ENCODE data around the gene BPI.
A peak's percentile ranks its signal among the peaks of the same experiment; 100 is the strongest.

BPI gene

GRCh38 chr20:38267296-38267695, 36.7 kb upstream of the BPI start:
- WGBS, 2 experiments (ENCODE audit: insufficient coverage in 2 of 2) = 80% methylated on average over 2 of the region's 2 CpGs; no CpG with 5 or more reads in 1 of the 2 experiments
- Histone ChIP-seq H3K27ac (ENCODE audit: low read depth, low read length, severe bottlenecking) (no peak overlapping the region), H3K9me3 (ENCODE audit: control insufficient read depth, low read length) (no peaks in the 10 kb centered on the region), H3K36me3 (ENCODE audit: control insufficient read depth, insufficient read depth, low read length) (no peaks in the 10 kb centered on the region), H3K4me1 (ENCODE audit: control insufficient read depth, insufficient read depth, low read length, poor library complexity, severe bottlenecking) (peaks cover 12% of the 10 kb centered on the region), H3K4me3 (ENCODE audit: extremely low read depth, insufficient read depth, low read length, poor library complexity, severe bottlenecking) (no peak overlapping the region)

GRCh38 chr20:38267901-38268514, 35.9 kb upstream of the BPI start:
- 95 to 100% methylated on average over 4 to 5 of the region's 5 CpGs for WGBS, 2 experiments (ENCODE audit: insufficient coverage in 2 of 2)
- Histone ChIP-seq H3K9me3 (ENCODE audit: control insufficient read depth, low read length) (no peaks in the 10 kb centered on the region), H3K4me1 (ENCODE audit: control insufficient read depth, insufficient read depth, low read length, poor library complexity, severe bottlenecking) (peaks cover 20% of the 10 kb centered on the region), H3K27ac (ENCODE audit: low read depth, low read length, severe bottlenecking) (no peak overlapping the region), H3K36me3 (ENCODE audit: control insufficient read depth, insufficient read depth, low read length) (no peaks in the 10 kb centered on the region), H3K4me3 (ENCODE audit: extremely low read depth, insufficient read depth, low read length, poor library complexity, severe bottlenecking) (no peak overlapping the region)

- Histone ChIP-seq H3K4me3 (ENCODE audit: extremely low read depth, insufficient read depth, low read length, poor library complexity, severe bottlenecking) (no peak overlapping the region), H3K4me1 (ENCODE audit: control insufficient read depth, insufficient read depth, low read length, poor library complexity, severe bottlenecking) (peaks cover 22% of the 10 kb centered on the region), H3K27ac (ENCODE audit: low read depth, low read length, severe bottlenecking) (no peak overlapping the region), H3K9me3 (ENCODE audit: control insufficient read depth, low read length) (no peaks in the 10 kb centered on the region), H3K36me3 (ENCODE audit: control insufficient read depth, insufficient read depth, low read length) (no peaks in the 10 kb centered on the region)
- WGBS, 2 experiments (ENCODE audit: insufficient coverage in 2 of 2) = 83 to 96% methylated on average over 1 to 3 of the region's 3 CpGs
These were observed 34.9 kb upstream of the BPI start for GRCh38 chr20:38269040-38269439.

- Histone ChIP-seq H3K4me3 (ENCODE audit: extremely low read depth, insufficient read depth, low read length, poor library complexity, severe bottlenecking) (no peak overlapping the region), H3K9me3 (ENCODE audit: control insufficient read depth, low read length) (peaks cover 5% of the 10 kb centered on the region), H3K27ac (ENCODE audit: low read depth, low read length, severe bottlenecking) (no peak overlapping the region), H3K4me1 (ENCODE audit: control insufficient read depth, insufficient read depth, low read length, poor library complexity, severe bottlenecking) (peaks cover 22% of the 10 kb centered on the region), H3K36me3 (ENCODE audit: control insufficient read depth, insufficient read depth, low read length) (no peaks in the 10 kb centered on the region)
- 90 to 94% methylated on average over 5 of the region's 6 CpGs for WGBS, 2 experiments (ENCODE audit: insufficient coverage in 2 of 2)
These were observed 34.2 kb upstream of the BPI start for GRCh38 chr20:38269715-38270114.

DNA sequence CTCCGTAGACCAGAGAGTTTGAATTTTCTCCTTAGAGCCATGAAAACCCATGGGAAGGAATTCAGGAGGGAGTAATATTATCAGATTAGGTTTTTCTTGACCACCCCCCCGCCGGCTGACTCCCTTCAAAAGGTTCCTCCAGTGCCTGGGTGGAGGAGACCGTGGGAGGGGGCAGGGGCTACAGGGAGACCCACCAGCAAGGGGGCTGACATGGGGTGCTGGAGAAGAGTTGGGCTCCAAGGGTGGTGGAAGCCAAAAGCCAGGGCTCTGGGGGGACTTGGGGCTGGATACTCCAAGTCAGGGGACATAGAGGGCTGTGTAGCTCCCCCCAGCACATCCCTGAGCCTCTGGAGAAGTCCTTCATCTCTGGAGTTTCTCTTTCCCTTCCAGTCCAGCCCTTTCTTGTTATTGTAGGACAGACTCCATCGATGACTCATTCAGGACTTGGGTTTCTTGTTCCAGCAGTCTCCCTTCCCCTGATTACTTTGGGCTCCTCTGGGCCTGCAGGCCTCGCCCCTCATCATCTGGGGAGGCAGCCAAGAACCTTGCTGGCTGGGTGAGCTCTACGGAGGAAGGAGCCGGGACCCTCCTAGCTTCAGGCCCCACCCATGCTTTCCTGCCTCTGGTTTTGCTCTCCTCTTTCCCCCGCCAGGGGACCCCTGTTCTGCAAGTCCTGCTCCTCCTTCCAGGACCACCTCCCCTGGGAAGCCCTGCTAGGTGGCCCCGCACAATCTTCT, 32.9 kb upstream of the BPI start:
- WGBS, 2 experiments (ENCODE audit: insufficient coverage in 2 of 2) = 84 to 90% methylated on average over 3 to 4 of the region's 10 CpGs
- Histone ChIP-seq H3K9me3 (ENCODE audit: control insufficient read depth, low read length) (peaks cover 6% of the 10 kb centered on the region), H3K4me3 (ENCODE audit: extremely low read depth, insufficient read depth, low read length, poor library complexity, severe bottlenecking) (no peak overlapping the region), H3K4me1 (ENCODE audit: control insufficient read depth, insufficient read depth, low read length, poor library complexity, severe bottlenecking) (peaks cover 28% of the 10 kb centered on the region), H3K27ac (ENCODE audit: low read depth, low read length, severe bottlenecking) (no peak overlapping the region), H3K36me3 (ENCODE audit: control insufficient read depth, insufficient read depth, low read length) (no peaks in the 10 kb centered on the region)

DNA sequence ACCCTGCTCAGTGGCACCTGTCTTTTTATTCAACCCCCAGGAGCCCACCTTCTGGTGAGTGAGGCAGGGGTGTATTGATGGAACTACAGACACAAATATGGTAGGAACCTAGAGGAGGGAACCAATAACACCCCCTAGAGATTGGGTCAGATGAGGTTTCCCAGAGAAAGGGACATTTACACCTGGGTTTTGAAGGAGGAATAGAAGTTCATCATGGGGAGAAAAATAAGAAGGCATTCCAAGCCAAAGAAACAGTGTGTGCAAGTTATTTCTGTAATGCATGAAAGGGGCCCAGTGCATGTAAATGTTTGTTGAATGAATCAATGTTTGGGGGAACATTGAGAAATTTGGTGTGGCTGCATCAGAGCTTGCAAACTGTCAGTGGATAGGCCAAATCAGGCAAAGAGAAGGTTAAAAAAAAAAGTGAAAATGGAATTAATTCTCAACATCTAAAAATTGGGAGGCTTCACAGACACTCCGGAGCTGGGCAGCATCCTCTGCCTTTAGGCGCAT, 32.3 kb upstream of the BPI start:
- WGBS, 2 experiments (ENCODE audit: insufficient coverage in 2 of 2) = 88 to 100% methylated on average over 1 to 2 of the region's 2 CpGs
- no peaks in the 10 kb centered on the region for H3K36me3 ChIP-seq (ENCODE audit: control insufficient read depth, insufficient read depth, low read length)
- peaks cover 28% of the 10 kb centered on the region for H3K4me1 ChIP-seq (ENCODE audit: control insufficient read depth, insufficient read depth, low read length, poor library complexity, severe bottlenecking)
- no peak overlapping the region for H3K27ac ChIP-seq (ENCODE audit: low read depth, low read length, severe bottlenecking)
- no peak overlapping the region for H3K4me3 ChIP-seq (ENCODE audit: extremely low read depth, insufficient read depth, low read length, poor library complexity, severe bottlenecking)
- H3K9me3 ChIP-seq (ENCODE audit: control insufficient read depth, low read length) = peaks cover 6% of the 10 kb centered on the region

DNA sequence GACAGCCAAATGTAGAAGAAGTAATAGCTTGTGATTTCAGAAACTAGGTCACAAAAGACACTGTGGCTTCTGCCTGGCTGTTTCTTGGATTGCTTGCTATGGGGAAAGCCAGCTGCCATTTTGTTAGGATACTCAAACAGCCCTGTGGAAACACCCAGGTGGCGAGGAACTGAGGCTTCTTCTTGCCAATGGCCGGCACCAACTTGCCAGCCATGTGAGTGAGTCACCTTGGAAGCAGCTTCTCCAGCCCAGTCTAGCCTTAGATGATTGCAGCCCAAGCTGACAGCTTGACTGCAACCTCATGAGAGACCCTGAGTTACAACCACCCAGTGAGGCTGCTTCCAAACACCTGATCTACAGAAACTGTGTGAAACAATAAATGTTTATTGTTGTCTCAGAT, 31.6 kb upstream of the BPI start:
- H3K4me3 ChIP-seq (ENCODE audit: extremely low read depth, insufficient read depth, low read length, poor library complexity, severe bottlenecking) = no peak overlapping the region
- no peak overlapping the region for H3K27ac ChIP-seq (ENCODE audit: low read depth, low read length, severe bottlenecking)
- H3K9me3 ChIP-seq (ENCODE audit: control insufficient read depth, low read length) = peaks cover 6% of the 10 kb centered on the region
- 85 to 100% methylated on average over 2 of the region's 2 CpGs for WGBS, 2 experiments (ENCODE audit: insufficient coverage in 2 of 2)
- H3K4me1 ChIP-seq (ENCODE audit: control insufficient read depth, insufficient read depth, low read length, poor library complexity, severe bottlenecking) = peaks cover 30% of the 10 kb centered on the region
- no peaks in the 10 kb centered on the region for H3K36me3 ChIP-seq (ENCODE audit: control insufficient read depth, insufficient read depth, low read length)

- no peak overlapping the region for H3K27ac ChIP-seq (ENCODE audit: low read depth, low read length, severe bottlenecking)
- WGBS, 2 experiments (ENCODE audit: insufficient coverage in 2 of 2) = 80 to 88% methylated on average over 1 of the region's 2 CpGs
These were observed 31.0 kb upstream of the BPI start for GRCh38 chr20:38272961-38273360.

DNA sequence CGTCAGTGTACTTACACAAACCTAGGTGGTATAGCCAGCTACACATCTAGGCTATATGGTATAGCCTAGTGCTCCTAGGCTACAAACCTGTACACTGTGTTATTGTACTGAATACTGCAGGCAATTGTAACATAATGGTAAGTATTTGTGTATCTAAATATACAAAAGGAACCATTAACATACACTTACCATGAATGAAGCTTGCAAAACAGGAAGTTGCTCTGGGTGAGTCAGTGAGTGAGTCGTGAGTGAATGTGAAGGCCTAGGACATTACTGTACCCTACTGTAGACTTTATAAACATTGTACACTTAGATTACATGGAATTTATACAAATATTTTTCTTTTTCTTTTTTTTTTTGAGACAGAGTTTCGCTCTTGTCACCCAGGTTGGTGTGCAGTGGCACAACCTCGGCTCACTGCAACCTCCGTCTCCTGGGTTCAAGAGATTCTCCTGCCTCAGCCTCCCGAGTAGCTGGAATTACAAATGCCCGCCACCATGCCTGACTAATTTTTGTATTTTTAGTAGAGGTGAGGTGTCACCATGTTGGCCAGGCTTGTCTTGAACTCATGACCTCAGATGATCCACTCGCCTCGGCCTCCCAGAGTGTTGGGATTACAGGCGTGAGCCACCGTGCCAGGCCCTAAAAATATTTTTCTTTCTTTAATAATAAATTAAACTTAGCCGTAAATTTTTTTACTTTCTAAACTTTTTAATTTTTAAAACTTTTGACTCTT, 28.0 kb upstream of the BPI start:
- Histone ChIP-seq H3K4me3 (ENCODE audit: extremely low read depth, insufficient read depth, low read length, poor library complexity, severe bottlenecking) (no peak overlapping the region), H3K4me1 (ENCODE audit: control insufficient read depth, insufficient read depth, low read length, poor library complexity, severe bottlenecking) (peaks cover 33% of the 10 kb centered on the region), H3K27ac (ENCODE audit: low read depth, low read length, severe bottlenecking) (peak overlapping the region; percentile 64), H3K36me3 (ENCODE audit: control insufficient read depth, insufficient read depth, low read length) (no peaks in the 10 kb centered on the region), H3K9me3 (ENCODE audit: control insufficient read depth, low read length) (peaks cover 7% of the 10 kb centered on the region)
- 96 to 98% methylated on average over 5 to 8 of the region's 12 CpGs for WGBS, 2 experiments (ENCODE audit: insufficient coverage in 2 of 2)

More at GRCh38 chr20:38272961-38273360, 31.0 kb upstream of the BPI start:
- Histone ChIP-seq H3K4me1 (ENCODE audit: control insufficient read depth, insufficient read depth, low read length, poor library complexity, severe bottlenecking) (peaks cover 34% of the 10 kb centered on the region), H3K4me3 (ENCODE audit: extremely low read depth, insufficient read depth, low read length, poor library complexity, severe bottlenecking) (no peak overlapping the region), H3K36me3 (ENCODE audit: control insufficient read depth, insufficient read depth, low read length) (no peaks in the 10 kb centered on the region), H3K9me3 (ENCODE audit: control insufficient read depth, low read length) (peaks cover 6% of the 10 kb centered on the region)

DNA sequence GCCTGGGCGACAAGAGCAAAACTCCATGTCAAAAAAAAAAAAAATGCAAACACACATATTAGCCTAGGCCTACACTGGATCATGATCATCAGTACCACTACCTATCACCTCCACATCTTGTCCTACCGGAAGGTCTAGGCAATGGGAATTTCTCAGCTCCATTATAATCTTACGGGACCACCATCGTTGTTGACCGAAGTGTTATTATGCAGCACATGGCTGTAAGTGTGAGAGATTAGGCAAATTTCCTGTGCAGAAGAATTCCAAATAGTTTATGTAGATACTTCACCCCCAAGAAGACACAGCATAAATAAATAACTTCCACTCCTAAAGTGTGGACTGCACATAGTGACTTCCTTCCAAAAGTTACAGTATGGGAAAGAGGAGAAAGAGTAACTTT, 26.7 kb upstream of the BPI start:
- Histone ChIP-seq H3K4me1 (ENCODE audit: control insufficient read depth, insufficient read depth, low read length, poor library complexity, severe bottlenecking) (peaks cover 24% of the 10 kb centered on the region), H3K4me3 (ENCODE audit: extremely low read depth, insufficient read depth, low read length, poor library complexity, severe bottlenecking) (no peak overlapping the region), H3K27ac (ENCODE audit: low read depth, low read length, severe bottlenecking) (no peak overlapping the region), H3K9me3 (ENCODE audit: control insufficient read depth, low read length) (peaks cover 14% of the 10 kb centered on the region), H3K36me3 (ENCODE audit: control insufficient read depth, insufficient read depth, low read length) (no peaks in the 10 kb centered on the region)
- WGBS, 2 experiments (ENCODE audit: insufficient coverage in 2 of 2) = 100% methylated on average over 2 of the region's 5 CpGs; no CpG with 5 or more reads in 1 of the 2 experiments

All from mesodermal cell (in vitro differentiated cells).